LNCaP clone FGC (cell line): ENCODE measurements around the gene SASH1.

Experiments
- DNase-seq: peaks from one replicate; pipeline ENCODE4 v3.0.0-alpha.2; 2011; ENCODE audit warnings: low read depth
- H3K4me3 ChIP-seq: 2 replicates; pipeline ENCODE4 v1.5.1; 2011; ENCODE audit warnings: mild to moderate bottlenecking, low read depth, low read length, control low read depth
- CTCF ChIP-seq: IDR thresholded peaks from 2 replicates; pipeline ENCODE4 v1.5.1; 2012; ENCODE audit warnings: mild to moderate bottlenecking; ENCODE audit not compliant: control insufficient read depth, insufficient read depth; ENCODE audit errors: extremely low read depth

SASH1 gene

GRCh38 chr6:148514091-148514845, 171.6 kb downstream of the SASH1 start:
- no peak for DNase-seq
- TF ChIP-seq CTCF = no peak
- H3K4me3 ChIP-seq = no peak overlapping the region

- no peak for DNase-seq
- no peak for TF ChIP-seq CTCF
- H3K4me3 ChIP-seq = no peak overlapping the region
Measured at GRCh38 chr6:148516217-148516616, 173.6 kb downstream of the SASH1 start.

- no peak for TF ChIP-seq CTCF
- DNase-seq = no peak
- H3K4me3 ChIP-seq = no peak overlapping the region
Measured at GRCh38 chr6:148516617-148517016, 174.0 kb downstream of the SASH1 start.

- H3K4me3 ChIP-seq = no peak overlapping the region
- DNase-seq = no peak
- no peak for TF ChIP-seq CTCF
Measured at GRCh38 chr6:148517470-148517869, 174.8 kb downstream of the SASH1 start.

- H3K4me3 ChIP-seq = no peak overlapping the region
- no peak for DNase-seq
- no peak for TF ChIP-seq CTCF
Measured at GRCh38 chr6:148518511-148519156, 176.0 kb downstream of the SASH1 start.

- H3K4me3 ChIP-seq = no peak overlapping the region
- no peak for DNase-seq
- TF ChIP-seq CTCF = no peak
Measured at GRCh38 chr6:148520109-148520841, 177.6 kb downstream of the SASH1 start.
